Hippocampal formation (tissue), 2 donors: ENCODE results near the gene HIPK4.
A peak's percentile ranks its signal among the peaks of the same experiment; 100 is the strongest.
"Not testable (repeated sequence)": the region's sequence is repeated elsewhere in the genome, so short reads cannot be mapped to it uniquely, and the experiment has no call there.

Source experiments
- DNase-seq, 2 donors: peaks; one replicate each; lab custom pipeline; 2025; lab: John Stamatoyannopoulos, UW

The HIPK4 gene

DNA sequence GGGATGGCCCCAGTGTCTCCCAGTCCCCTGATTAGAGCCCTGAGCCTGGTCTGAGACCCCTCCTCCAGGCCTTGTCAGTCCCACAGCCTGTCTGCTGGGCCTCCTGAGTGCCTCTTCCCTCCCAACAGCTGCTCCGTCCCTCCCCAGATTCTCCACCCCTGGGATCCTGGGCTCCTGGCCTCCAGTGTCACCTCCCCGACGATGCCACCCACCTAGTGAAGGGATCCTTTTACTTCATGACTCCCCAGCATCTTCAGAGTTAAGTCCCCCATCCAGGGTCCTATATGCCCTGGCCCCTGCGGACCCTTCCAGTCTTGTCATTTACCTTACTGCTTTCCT is 27.6 kb upstream of the HIPK4 start:
- no peak for DNase-seq

DNA sequence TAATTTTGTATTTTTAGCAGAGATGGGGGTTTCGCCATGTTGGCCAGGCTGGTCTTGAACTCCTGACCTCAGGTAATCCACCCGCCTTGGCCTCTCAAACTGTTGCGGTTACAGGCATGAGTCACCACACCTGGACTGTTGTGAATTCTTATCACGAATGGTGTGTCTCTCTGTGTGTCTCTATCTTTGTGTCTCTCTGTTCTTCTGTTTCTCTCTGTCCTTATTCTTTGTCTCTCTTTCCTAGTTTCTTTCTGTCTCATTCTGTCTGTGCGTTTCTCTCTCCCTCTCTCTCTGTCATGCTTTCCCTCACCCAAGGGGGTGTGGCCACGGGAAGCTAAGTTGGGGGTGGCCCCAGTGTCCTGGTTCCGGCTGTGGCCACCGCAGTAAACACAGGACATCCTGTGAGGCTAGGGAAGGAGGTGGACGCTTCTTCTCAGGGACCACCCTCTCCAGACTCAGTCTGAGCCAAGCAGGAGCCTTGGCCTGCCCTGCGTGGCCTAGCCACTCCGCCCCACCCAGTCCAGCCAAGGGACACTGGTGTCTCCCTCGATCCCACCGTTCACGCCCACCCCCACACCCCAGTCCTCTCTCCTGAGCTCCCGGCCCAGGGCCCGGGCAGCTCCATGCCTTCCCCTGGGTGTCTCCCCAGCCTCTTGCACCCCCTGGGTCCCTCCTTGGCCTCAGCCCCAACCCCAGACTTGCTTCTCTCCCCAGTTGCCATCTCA is 27.1 kb upstream of the HIPK4 start:
- DNase-seq = no peak

DNA sequence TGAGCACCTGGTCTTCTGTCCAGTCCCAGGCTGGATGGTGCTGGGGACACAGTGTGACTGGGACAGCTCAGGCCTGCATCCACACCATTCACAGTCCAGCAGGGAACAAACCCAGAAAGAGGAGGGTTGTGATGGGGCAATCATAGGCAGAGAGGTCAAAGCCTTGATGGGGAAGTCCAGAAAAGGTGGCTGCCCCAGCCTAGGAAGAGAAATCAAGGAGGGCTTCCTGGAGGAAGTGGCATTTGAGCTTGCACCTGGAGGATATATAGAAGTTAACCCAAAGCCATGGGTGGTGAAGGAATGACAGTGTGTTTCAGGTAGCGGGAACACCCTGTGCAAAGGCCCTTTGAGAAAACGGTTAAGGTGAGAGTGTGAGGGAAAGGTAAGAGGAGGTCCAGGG is 25.8 kb upstream of the HIPK4 start:
- DNase-seq = no peak

DNA sequence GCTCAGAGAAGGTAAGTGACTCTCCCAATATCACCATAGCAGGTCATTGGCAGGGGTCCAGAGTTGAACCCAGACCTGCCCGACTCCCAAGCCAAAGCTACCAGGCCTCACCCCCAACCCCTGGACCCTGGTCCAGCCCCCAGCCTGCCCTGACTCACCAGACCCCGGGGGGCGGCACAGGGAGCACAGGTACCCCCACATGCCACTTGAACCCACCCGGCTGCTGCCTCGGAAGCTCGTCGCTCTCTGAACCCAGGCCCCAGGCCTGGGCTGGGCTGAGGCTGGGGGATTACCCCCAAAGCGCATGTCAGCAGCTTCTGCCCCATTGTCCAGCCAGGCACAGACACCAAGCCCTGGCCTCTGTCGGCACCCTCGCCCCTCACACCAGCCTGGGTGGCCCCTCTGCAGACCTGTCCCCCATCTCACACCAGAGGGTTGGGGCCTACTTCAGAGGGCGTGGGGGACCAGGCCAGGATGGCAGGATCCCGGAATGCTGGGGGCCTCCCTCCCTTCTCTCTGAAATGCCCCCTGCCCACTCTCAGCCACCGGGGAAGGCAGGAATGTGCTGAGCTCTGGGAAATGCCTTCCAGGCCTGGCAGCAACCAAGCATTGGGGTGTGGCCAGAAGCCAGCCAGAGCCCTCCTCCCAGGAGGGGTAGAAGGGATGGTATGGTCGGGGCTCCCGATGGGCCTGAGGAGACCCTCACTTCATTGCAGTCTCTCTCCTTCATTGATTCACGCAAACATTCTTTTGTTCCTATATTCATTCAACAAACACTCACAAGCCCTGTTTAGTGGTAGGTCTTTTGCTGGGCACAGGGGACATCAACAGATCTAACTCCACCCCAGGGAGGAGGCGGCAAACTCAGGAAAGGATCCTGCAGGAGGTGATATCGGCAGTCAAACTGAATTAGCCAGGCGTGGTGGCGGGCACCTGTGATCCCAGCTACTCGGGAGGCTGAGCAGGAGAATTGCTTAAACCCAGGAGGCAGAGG is 24.9 kb upstream of the HIPK4 start:
- DNase-seq = no peak

DNA sequence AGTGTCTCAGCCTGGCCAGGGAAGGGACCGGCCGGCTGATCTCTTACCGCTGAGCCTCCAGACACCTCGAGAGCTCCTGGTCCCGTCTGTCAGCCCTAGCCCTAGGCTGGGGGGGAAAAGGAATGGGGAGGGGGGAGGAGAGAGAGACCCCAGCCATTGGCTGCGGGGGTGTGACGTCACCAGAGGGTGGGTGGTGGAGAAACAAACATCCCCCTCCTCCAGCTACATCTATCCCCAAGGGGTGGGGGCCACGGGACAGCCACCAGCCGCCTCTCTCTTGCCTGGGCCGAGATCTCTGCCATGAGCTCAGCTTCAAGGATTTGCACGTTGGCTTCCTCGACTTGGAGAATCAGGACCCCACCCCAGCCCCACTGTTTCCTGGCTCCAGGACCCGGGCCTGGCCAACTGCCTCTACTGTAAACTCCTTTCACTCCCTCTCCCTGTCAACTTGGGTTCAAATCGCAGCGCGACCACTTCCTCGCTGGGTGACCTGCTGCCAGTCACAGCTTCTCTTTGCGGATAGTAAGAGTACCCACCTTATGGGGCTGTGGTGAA is 23.4 kb upstream of the HIPK4 start, which contains the start of gene PRX:
PRX (minus strand) TSS at position 88 of the 555 bp plus-strand sequence. CDS start 5,446 bp downstream, outside the sequence.
- no peak for DNase-seq

DNA sequence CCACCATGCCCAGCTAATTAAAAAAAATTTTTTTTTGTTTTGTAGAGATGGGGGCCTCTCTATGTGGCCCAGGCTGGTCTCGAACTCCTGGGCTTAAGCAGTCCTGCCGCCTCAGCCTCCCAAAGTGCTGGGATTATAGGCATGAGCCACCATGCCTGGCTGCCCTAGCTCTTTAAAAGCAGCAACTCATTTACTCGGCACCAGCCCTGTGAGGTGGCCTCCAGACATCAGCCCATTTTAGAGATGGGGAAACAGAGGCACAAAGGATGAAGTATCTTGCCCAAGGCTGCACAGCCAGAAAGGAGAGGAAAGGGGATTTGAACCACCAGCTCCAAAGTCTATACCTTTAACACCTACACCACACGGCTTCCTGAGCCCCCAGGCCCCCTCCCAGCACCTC is 22.9 kb upstream of the HIPK4 start:
- no peak for DNase-seq

DNA sequence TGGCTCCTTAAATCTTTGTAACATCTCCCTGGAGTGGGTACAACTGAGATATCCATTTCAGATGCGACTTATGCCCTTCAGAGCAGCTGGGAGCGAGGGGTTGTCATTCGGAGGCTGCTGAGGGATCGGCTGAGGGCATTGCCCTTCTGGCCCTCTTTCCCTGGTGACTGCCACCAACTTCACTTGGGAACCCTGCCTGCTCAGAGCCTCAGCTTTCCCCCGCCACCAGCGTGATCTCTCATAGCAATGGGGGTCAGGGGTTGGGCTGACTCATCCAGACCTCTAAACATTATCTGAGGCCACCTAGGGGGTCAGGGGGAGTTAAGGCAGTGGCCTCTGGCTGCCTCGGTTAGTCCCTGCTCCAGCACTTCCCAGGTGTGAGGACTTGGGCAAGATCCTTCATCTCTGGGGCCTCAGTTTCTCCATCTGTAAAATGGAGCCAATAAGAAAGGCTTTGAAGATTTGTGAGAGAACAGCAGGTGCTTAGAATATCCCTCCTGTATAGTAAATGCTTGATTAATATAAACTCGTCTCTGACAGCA is 22.0 kb upstream of the HIPK4 start:
- DNase-seq = no peak

DNA sequence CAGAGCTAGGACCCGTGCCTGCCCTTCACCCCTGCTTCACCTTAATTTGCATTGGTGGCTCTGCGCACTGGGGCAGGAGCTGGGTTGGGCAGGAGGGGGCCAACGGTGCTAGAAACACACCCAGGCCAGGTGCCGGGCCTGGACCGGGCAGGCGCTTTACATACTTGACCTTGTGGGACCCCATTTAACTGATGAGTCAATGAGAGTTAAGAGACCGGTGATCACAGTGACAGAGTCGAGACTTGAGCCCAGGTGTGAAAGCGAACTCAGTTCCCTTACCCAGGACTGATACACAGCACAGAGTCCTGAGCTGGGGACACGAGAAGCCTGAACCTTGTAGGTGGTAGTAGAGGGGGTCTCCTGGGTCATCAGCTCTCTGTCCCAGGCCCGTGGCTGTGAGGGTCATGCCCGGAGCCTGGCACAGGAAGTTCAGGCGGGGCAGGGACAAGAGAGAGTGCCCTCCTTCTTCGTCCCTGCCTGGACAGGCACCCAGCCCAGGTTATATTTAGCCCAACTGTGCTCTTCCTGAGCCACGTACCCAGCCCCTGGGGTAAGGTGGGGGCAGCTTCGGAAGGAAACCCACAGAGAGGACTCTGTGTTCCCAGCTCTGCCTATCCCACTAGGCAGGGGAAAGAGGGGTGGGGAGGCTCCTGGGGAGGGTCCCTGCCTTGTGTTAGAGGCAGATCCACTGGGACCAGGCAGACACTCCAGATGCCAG is 21.3 kb upstream of the HIPK4 start:
- DNase-seq = no peak

DNA sequence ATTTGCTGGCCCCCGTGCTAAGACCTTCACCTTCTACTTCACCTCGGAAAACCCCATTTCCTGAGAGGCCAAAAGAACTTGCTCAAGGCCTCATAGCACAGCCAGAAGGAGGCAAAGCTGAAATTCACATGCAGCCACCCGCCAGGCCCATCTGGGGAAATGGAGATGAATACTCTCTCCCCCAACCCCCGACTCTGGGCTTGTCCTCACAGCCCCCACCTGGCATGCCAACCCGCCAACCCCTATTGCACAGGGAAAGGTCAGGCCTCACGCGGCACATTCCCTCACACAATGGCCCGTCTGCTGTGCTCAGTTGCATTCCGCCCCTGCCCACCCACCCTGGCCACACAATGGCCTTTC is 20.0 kb upstream of the HIPK4 start:
- no peak for DNase-seq

DNA sequence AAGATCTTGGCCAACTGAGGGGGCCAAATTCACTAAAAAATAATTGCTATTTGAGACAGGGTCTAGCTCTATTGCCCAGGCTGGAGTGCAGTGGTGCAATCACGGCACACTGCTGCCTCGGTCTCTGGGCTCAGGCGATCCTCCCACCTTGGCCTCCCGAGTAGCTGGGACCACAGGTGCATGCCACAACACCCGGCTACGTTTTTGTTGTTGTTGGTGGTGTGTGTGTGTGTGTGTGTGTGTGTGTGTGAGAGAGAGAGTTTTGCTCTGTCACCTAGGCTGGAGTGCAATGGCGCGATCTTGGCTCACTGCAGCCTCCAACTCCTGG is 18.6 kb upstream of the HIPK4 start:
- DNase-seq = not testable (repeated sequence)

DNA sequence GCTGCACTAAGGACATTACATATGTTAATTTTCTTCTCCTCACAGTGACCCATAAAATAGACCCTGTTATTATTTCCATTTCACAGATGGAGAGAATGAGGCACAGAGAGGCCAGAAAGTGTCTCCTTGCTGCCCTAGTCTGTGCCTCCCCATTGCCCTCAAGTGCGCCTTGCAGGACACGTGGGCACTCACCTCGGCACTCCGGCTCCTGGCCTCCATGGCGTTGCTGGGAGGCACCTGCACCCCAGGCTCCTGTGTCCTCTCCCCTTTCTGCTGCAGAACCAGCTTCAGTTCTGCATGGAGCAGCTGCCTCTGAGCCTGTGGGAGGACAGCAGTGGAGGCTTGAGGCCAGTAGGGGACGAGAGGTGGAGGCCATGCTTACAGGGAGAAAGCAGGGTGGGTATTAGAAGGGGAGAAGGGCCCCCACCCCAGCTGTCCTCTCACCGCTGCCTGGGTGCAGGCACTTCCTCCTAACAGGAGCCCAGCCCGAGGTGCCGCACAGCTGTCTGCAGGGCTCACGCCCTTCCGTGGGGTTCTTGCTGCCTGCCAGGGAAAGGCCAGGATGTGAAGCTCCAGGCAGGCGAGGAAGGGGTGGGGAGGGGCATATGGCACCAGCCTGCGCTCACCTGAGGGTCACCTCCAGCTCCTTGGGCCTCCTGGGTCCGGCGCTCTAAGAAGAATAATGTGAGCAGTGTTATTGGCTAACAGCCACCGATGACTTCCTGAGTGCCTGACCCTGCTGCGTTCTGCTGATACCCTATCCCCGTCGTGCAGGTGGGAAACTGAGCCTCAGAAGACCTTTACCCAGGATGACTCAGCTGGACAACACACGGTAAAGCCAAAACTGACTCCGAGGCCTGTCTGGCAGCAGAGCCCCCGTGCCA is 18.0 kb upstream of the HIPK4 start:
- no peak for DNase-seq

DNA sequence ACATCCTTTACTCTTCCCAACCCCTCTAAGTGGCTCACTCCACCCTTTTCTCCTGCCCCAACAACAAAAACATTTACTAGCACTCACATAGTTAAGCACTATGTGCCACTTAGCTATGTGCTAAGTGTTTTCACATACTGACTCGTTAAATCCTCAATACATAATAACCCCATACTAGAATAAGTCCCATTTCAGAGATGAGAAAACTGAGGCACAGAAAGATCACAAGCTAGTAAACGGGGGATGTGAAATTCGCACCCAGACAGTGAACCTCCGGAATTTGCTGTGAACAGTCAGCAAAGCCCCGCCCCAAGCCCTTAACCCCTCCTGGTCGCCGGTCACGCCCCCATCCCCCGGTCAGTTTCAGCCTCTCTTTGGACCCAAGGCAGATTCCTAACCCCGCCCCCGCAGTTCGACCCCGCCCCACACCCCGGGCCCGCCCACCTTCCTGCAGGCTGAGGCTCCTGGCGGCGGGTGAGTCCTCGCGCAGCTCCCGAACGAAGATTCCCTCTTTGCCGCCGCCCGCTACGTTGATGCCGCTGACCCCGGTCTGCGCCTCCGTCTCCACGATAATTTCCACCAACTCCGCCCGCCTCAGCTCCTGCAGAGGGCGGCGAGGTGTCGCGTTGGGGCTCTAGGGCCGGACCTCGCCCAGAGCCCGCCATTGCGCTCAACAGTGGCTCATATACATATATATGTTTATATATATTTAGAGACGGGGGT is 13.4 kb upstream of the HIPK4 start:
- peak in 1 of 2 donors; percentile 44 for DNase-seq

DNA sequence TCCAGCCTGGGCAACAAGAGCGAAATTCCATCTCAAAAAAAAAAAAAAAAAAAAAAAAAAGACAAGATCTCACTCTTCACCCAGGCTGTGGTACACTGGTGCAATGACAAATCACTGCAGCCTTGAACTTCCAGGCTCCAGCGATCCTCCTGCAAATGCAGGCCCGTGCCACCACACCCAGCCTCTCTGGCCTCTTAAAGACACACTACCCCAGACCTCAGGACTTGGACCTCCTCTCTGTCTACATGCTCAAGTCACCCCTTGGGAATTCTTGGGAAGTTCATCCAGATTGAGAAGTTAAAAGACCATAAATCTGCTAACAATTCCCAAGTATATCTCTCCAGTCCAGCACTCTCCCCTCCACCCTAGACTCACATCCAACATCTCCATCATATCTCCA is 10.6 kb upstream of the HIPK4 start:
- DNase-seq = no peak

DNA sequence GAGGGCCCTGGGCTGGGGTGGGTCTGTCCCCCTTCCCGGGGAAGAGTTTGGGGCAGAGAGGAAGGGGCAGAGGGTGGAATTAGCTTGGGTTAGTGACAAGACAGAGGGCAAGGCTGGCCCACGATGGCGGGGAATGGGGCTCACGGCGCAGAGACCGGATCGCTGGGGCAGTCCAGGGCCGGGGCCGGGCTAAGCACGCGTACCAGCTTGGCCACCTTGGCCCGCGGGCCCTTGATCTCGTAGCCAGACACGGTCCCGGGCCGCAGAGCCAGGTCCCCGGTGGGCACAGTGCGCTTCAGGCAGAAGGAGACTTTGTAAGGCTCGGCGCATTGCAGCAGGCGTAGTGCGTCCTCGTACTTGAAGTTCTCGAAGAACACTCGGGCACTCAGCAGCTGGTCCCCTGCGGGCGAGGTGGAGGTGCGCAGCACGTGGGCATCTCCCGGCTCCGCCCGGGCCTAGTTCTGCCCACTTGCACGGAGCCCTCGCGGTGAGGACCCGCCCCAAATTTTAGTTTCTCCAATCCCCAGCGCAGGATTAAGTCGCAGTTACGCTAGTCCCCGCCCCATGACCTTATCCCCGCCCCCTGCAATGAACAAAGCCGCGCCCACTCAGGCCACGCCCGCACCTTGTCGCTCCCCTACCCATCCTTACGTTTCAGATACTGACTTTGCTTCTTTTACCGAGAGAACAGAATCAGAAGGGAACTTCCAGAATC is 8.6 kb upstream of the HIPK4 start:
- no peak for DNase-seq

DNA sequence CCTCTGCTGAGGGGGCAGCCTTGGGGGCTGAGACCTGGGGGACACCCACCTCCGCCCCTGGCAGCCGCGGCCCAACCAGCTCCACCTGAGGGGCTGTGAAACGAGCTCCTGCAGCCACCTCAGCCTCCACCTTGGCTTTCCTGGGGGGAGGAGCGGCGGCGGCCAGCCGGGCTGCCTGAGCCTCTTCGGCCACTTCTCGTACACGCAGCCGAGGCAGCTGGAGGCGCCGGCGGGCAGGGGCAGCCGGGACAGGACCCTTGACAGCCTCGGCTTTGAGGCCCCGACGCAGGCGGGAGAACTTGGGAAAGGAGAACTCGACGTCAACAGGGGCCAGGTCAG is 7.6 kb upstream of the HIPK4 start:
- DNase-seq = no peak

DNA sequence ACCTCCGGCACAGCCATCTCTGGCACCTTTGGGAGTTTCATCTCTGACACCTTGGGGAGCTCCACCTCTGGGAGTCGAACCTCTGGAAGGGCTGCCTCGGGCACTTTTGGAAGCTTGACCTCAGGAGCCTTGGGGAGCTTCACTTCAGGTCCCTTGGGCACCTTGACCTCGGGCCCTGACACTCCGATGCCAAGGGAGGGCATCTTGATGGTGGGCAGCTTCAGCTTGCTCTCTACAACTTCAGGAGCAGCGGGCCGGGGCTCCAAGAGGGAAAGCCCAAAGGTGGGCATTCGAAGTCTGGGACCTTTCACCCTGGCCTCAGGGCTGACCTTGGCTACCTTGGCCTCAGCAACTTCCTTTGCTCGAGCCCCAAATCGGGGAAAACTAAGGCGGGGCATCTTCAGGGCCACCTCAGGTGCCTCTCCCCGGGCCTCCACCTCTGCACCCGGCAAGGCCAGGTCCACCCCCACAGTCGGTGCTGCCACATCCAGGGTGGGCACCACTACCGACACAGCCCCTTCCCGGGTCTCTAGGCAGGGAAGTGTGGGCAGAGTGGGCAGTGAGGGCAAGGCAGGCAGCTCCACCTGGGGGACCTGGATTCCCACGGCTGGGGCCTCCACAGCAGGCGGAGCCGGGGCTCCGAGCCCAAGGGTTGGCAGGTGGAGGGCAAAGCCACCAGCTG is 7.0 kb upstream of the HIPK4 start:
- no peak for DNase-seq

DNA sequence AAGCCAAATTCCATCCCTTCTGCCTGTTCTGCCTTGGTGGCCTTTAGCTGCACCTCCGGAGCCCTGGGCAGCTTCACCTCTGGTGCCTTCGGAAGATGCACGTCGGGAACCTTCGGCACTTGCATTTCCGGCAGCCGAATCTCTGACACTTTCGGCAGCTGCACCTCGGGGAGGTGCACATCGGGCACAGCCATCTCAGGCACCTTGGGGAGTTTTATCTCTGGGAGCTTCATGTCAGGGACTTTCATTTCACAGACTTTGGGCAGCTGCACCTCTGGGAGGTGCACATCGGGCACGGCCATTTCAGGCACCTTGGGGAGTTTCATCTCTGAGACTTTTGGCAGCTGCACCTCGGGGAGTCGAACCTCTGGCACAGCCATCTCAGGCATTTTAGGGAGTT is 6.0 kb upstream of the HIPK4 start:
- DNase-seq = no peak

DNA sequence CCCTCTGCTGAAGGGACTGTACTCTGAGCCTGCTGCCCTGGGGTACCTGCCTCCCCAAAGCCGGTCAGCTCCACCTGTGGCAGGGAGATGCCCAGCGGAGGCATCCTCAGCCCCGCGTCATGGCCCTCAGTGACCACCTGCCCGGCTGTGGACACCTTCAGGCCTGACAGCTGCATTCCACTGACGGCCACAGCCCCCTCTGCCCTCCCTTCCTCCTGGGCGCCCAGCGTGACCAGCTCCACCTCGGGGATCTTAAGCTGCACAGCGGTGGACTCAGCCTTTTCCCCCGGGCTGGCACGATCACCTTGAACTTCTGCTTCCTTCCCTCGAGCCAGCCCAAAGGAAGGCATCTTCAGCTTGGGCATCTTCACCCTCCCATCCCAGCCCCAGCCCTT is 4.8 kb upstream of the HIPK4 start:
- DNase-seq = no peak
